HG02678 (cell line): Measurements from ENCODE around the gene DEFB114.

ENCODE experiments used
- ATAC-seq: cut with Tn5 transposase; IDR thresholded peaks from one replicate; pipeline ENCODE4 v1.9.1; 2021; ENCODE audit warnings: mild to moderate bottlenecking, moderate library complexity; ENCODE audit not compliant: unreplicated experiment

Gene DEFB114

DNA sequence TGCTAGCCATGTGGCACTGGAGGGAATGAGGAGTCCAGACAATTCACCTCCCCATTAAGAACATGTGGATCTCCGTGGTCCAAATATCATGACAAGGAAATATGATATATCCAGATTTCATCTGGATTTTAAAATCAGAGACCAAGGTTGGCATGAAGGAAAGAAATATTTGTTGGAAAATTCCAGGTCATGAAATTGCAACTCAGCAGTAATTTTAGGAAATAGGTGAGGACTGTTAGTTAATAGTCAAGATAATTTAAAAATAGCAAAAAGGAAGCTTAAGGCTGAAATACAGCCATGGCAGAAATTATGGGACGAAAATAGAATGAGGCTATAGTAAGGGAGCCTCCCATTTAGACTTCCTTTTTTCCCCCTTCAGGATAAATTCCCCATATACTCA, 26.9 kb downstream of the DEFB114 start:
- no peak for ATAC-seq

- no peak for ATAC-seq
Measured at GRCh38 chr6:49935387-49935786, 28.6 kb downstream of the DEFB114 start.

DNA sequence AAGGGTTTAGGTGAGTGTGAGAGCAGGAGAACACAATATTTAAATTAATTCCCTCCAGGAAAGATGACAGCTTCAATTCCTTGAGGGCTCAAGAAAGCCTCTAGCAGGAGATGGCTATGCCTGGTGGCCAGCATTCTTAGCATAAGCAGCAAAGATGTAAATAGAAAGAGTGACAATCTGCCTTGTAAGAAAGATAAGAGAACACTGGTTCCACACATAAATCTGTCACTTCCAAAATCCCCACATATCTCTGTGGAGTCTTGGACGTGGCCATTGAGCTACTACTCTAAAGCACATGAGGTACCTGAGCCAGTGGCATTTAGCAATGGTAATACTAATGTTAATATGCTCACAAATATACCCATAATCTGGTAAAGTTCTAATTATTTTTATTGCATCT, 29.2 kb downstream of the DEFB114 start:
- ATAC-seq, result no peak

DNA sequence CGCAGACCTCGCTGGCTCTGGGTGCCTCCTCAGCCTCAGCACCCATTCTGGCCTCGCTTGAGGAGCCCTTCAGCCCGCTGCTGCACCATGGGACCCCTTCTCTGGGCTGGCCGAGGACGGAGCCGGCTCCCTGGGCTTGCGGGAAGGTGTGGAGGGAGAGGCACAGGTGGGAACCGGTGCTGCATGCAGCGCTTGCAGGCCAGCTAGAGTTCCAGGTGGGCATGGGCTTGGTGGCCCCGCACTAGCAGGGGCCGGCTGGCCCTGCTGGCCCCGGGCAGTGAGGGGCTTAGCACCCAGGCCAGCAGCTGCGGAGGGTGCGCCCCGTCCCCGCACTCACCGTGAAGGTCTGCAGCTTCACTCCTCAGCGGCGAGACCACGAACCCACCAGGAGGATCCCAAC, 30.4 kb downstream of the DEFB114 start:
- no peak for ATAC-seq

DNA sequence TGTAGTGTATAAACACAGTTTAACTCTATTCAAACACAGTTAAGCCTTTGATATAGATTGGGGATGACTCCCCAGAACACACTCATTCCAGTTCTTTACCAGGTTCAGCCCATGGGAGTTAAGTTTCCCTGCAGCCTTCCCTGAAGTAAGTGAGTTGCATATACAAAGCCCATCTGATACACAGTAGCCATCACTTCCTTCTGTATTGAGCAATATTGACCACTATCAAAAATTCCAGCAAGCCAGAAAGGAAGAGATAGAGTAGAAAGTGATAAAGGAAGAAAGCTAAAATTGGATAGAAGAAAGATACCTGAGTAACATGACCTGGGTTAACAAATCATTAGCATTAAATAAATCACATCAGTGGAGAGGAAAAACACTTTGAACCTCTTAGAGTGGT, 34.6 kb downstream of the DEFB114 start:
- no peak for ATAC-seq

DNA sequence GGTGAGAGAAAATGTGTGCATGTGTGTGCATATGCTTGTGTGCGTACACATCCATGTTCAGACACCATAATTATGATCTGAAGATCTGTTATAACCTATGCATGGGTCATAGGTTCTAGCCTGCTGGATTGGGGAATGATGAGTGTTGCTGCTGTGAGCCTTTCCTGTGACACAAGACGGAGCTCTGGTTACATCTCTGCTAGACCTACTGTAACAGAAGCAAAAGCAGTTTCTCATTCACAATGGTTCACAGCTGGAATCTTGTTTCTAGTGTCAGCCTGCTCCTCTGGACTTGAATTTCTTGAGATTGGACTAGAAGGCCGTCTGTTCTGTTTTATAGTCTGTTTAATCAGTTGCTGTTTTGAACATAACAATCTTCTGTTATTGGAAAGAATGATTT, 40.1 kb downstream of the DEFB114 start:
- no peak for ATAC-seq

GRCh38 chr6:49919935-49920644, 43.9 kb downstream of the DEFB114 start:
- ATAC-seq, result no peak

- ATAC-seq, result no peak
Measured at GRCh38 chr6:49919261-49919660, 44.7 kb downstream of the DEFB114 start.

DNA sequence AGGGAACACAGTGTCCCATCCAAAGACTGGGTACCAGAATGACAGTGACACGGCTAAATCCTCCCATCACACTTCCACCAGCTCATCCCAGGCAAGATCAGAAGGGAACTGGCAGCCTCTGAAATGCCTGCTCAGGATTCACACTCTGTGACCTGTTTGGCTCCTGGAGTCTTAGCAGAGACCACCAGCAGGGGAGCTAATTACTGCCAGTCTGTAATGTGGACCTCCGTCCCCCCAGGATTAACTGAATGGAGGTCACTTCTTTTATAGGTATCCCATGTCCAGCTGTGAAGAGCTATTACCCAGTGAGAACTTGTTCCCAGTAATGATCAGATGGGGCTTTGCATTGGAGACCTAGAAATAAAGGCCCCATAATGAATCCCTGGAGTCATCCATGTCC, 45.2 kb downstream of the DEFB114 start:
- ATAC-seq, result no peak

- ATAC-seq, result no peak
Measured at GRCh38 chr6:49915035-49915434, 48.9 kb downstream of the DEFB114 start.

- no peak for ATAC-seq
Measured at GRCh38 chr6:49913636-49914375, 50.2 kb downstream of the DEFB114 start.

DNA sequence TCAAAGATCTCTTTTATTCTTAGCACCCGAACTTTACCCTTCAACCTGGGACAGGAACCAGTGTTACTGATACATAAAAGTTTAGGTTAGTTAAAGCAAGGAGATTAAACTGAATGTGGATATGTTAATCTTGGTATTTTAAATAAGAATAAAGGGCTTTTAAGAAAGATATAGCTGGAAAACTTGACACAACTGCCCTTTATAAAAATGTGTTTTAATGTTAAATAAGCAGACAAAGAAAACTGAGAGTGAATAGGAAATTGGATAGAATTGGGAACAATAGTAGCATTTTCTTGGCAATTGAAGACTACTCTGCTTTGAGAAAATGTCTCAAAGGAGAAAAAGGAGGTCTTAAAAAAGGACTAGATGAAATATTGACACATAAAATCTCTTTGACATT, 51.8 kb downstream of the DEFB114 start:
- no peak for ATAC-seq

GRCh38 chr6:49911252-49911651, 52.7 kb downstream of the DEFB114 start:
- ATAC-seq, result no peak
